Esophagus muscularis mucosa (tissue), 4 donors: Measurements from ENCODE around the gene ASB2. TPM values are rescaled to one million over a fixed set of nuclear protein-coding genes. Genes with fewer than 3 reads are reported as not detected.

Experiments used
- DNase-seq: peaks from one replicate; pipeline ENCODE4 v3.0.0-alpha.2; 2017; ENCODE audit errors: extremely low spot score
- H3K27ac ChIP-seq, 4 donors: fragments of 200-600 bp; sonication (generic); replicated peaks in 1 of 4; 1 replicate in 3 of 4; 2 replicates in 1 of 4; pipeline ENCODE4 v1.5.1; 2016 to 2019; ENCODE audit warnings: mild to moderate bottlenecking in 1 of 4
- H3K27me3 ChIP-seq, 4 donors: fragments of 200-600 bp; sonication (generic); one replicate each; pipeline versions ENCODE4 v1.5.1 to v1.6.0; 2016 to 2019
- H3K36me3 ChIP-seq, 4 donors: fragments of 200-600 bp; sonication (generic); one replicate each; pipeline ENCODE4 v1.5.1; 2016 to 2019
- H3K4me1 ChIP-seq, 4 donors: fragments of 200-600 bp; sonication (generic); one replicate each; pipeline ENCODE4 v1.5.1; 2016 to 2019
- H3K4me3 ChIP-seq, 4 donors: fragments of 200-600 bp; sonication (generic); 1 replicate in 2 of 4; 2 replicates in 2 of 4; pipeline ENCODE4 v1.5.1; 2016 to 2019; ENCODE audit warnings: mild to moderate bottlenecking in 4 of 4, moderate library complexity in 1 of 4
- H3K9me3 ChIP-seq, 4 donors: fragments of 200-600 bp; sonication (generic); 1 replicate in 3 of 4; 2 replicates in 1 of 4; pipeline ENCODE4 v1.5.1; 2016 to 2019
- EP300 ChIP-seq: sonication (generic); formaldehyde crosslinking; IDR thresholded peaks from one replicate; pipeline ENCODE4 v1.6.1; 2017; ENCODE audit warnings: antibody characterized with exemption
- POLR2A ChIP-seq: fragments of 450-650 bp; IDR thresholded peaks from one replicate; pipeline ENCODE4 v1.6.1; 2017; ENCODE audit warnings: antibody characterized with exemption, moderate library complexity, mild to moderate bottlenecking, low read depth
- POLR2AphosphoS5 ChIP-seq, 2 donors: sonication (generic); formaldehyde crosslinking; IDR thresholded peaks; one replicate each; pipeline ENCODE4 v1.6.1; 2017; ENCODE audit warnings: antibody characterized with exemption in 2 of 2
- WGBS: methylation state at CpG from one replicate; pipeline ENCODE4 v1.1.5; 2018; 5-methylcytosine and 5-hydroxymethylcytosine counted together
- intact Hi-C: fragments of 100-400 bp; cut with DNase I; formaldehyde crosslinking; loops from one replicate; pipeline ENCODE4 v1.15.1; 2023
- small RNA-seq, 3 donors: library from RNA; depleted of rRNA; stranded (forward); fragments of <200 nt; gene quantifications; one replicate each; pipeline ENCODE3, GENCODE V24; 2016
- total RNA-seq, 4 donors: library from RNA; depleted of rRNA; stranded (reverse); fragments of >200 nt; gene quantifications; one replicate each; pipeline versions ENCODE4 v1.1.0 to v1.2.1, GENCODE V29; 2016
- TF ChIP-seq, protein P1 (sequence below), 3 experiments: fragments of 200-600 bp in 2 of 3; fragments of 450-650 bp in 1 of 3; sonication (generic) in 2 of 3; IDR thresholded peaks; one replicate each; pipeline ENCODE4 v1.5.1; 2017 to 2019; ENCODE audit warnings: antibody characterized with exemption in 3 of 3, mild to moderate bottlenecking in 2 of 3, moderate library complexity in 1 of 3

Gene ASB2
- total RNA-seq, 4 donors from 2014 or later = 53.5 to 164 (median 105) TPM

DNA sequence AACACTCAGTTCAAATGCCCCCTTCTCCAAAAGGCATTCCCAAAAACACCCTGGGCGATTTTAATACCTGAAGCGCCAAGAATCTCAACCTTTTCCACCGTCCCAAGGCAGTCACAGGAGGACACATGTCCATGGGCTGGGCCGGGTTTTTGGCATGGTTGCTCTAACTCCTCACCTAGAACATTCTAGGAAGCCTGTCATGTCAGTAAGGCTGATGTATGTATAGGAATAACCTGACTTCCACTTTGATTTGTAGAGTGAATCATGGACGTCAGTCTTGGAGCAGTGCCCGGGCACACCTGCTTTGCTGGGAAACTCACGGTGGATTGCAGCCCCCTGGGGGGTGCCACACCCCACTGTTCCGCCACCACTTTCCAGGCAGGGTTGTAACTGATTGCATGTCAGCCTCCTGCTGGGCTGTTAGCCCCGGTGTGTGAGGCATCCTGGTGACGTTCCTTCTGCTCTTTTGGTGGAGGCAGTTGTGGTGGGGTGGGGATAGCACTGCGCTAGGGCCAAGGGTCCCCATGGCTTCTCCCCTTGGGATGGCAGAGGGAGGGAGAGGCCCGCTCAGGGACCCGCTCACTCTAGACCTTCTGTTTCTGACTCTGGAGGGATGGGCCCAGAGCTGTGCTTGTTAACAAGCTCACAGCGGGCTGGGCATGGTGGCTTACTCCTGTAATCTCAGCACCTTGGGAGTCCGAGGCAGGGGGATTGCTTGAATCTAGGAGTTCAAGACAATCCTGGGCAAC is 84.4 kb downstream of the ASB2 start:
- DNase-seq = no peak
- H3K4me3 ChIP-seq = no peak overlapping the region
- WGBS = 80% methylated on average over 8 of the region's 15 CpGs

DNA sequence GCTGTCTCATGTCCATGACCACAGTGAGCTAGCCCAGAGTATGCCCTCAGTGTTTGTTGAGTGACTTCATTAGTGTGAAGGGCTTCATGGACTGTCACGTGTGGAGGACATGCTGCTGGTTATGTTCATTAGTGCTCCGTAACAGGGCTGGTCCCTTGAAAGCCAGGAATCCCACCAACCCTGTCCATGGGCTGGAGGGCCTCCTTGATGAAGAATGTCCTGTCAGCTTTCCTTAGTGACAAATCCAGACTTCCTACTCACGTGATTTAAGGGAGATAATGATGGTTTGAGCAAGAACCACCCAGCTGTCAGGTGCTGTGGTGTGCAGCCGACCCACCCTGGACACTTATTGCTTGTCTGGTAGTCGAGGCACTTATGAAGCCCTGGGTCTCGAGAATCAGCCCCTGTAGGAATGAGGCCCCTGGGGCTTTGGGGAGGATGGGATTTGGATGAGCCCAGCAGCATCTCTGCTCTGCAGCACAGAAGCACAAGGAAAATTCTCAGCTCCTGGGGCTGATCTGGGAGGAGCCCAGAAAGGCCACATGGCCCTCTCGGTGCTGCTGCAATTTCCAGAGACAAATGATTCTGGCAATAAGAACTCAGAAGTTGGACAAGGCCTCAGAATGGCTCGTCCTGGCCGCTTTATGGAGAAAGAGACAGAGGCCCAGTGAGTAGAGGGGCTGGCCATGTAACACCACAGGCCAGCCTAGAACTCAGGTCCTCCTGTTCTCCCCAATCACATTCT is 86.5 kb downstream of the ASB2 start:
- Histone ChIP-seq H3K27ac (no peak overlapping the region), H3K4me3 (no peak overlapping the region), H3K4me1 (peaks cover 12 to 21% (median 17%) of the 10 kb centered on the region in 4 donors), H3K36me3 (no peaks in the 10 kb centered on the region), H3K9me3 (no peaks in the 10 kb centered on the region), H3K27me3 (no peaks in the 10 kb centered on the region)
- TF ChIP-seq, protein P1, sequence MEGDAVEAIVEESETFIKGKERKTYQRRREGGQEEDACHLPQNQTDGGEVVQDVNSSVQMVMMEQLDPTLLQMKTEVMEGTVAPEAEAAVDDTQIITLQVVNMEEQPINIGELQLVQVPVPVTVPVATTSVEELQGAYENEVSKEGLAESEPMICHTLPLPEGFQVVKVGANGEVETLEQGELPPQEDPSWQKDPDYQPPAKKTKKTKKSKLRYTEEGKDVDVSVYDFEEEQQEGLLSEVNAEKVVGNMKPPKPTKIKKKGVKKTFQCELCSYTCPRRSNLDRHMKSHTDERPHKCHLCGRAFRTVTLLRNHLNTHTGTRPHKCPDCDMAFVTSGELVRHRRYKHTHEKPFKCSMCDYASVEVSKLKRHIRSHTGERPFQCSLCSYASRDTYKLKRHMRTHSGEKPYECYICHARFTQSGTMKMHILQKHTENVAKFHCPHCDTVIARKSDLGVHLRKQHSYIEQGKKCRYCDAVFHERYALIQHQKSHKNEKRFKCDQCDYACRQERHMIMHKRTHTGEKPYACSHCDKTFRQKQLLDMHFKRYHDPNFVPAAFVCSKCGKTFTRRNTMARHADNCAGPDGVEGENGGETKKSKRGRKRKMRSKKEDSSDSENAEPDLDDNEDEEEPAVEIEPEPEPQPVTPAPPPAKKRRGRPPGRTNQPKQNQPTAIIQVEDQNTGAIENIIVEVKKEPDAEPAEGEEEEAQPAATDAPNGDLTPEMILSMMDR (IDR thresholded peaks at IDR 0.05) = no peak
- no peak for TF ChIP-seq POLR2AphosphoS5 (IDR thresholded peaks at IDR 0.05)
- 66% methylated on average over 4 of the region's 9 CpGs for WGBS
- intact Hi-C loops = loop anchor here (5.0 kb wide), 1 partner anchor 103 kb away; the partner anchor contains the start of gene PRIMA1
- no peak for DNase-seq

More for the DNA sequence above, 84.4 kb downstream of the ASB2 start:
- no peak for TF ChIP-seq EP300
- no peak for TF ChIP-seq POLR2A
- TF ChIP-seq, protein P1 (IDR thresholded peaks at IDR 0.05) = no peak
- TF ChIP-seq POLR2AphosphoS5 (IDR thresholded peaks at IDR 0.05) = no peak
- H3K4me1 ChIP-seq = peaks cover 12 to 21% (median 17%) of the 10 kb centered on the region in 4 donors
- H3K9me3 ChIP-seq = no peaks in the 10 kb centered on the region
- H3K27ac ChIP-seq = no peak overlapping the region
- intact Hi-C loops = loop anchor here (2.0 to 5.0 kb wide), 2 partner anchors 105 to 237 kb away; partner anchors contain the start of gene PRIMA1
- H3K36me3 ChIP-seq = no peaks in the 10 kb centered on the region
- no peaks in the 10 kb centered on the region for H3K27me3 ChIP-seq

DNA sequence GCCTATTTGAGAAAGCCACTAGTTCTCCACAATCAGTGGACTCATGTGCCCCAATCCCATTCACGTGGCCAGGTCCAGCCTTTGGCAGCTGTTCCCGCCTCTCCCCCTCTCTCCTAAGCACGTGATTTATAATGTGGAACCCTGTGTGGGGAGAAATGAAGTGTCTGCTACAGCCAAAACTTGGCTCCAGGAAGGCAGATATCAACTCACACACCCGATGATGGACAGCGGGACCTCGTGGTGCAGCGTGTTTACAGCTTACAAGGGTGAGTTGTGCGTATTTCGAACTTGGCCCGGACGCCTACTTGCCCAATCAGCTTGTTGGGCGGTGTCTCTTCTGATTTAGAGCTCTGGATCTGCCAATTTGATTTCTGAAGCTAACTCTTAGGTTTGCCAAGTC is 87.4 kb downstream of the ASB2 start:
- TF ChIP-seq, protein P1 (IDR thresholded peaks at IDR 0.05) = no peak
- no peak for TF ChIP-seq POLR2A
- TF ChIP-seq EP300 = no peak
- TF ChIP-seq POLR2AphosphoS5 (IDR thresholded peaks at IDR 0.05) = no peak
- Histone ChIP-seq H3K4me3 (no peak overlapping the region), H3K27me3 (no peaks in the 10 kb centered on the region), H3K36me3 (no peaks in the 10 kb centered on the region), H3K27ac (no peak overlapping the region), H3K4me1 (peaks cover 12 to 20% (median 15%) of the 10 kb centered on the region in 4 donors), H3K9me3 (no peaks in the 10 kb centered on the region)
- no peak for DNase-seq
- 62% methylated on average over 12 of the region's 12 CpGs for WGBS
- intact Hi-C loops = no loop called here

DNA sequence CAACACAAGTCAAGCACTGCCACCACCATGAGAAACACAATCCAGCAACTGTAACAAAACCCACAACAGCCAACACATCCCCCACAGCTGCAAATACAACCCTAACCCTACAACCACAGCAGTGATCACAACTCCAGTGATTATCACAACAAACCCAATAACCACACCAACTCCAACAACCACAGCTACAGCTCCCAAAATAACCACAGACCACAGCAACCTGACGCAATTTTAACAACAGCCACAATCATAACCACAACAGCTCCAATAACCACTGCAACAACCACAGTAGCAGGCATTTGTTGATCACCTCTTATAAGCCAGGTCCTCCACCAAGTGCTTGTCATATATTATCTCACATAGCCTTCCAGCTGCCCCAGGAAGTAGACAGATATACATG is 91.4 kb downstream of the ASB2 start:
- H3K36me3 ChIP-seq = no peaks in the 10 kb centered on the region
- intact Hi-C loops = no loop called here
- no peaks in the 10 kb centered on the region for H3K9me3 ChIP-seq
- H3K27ac ChIP-seq = no peak overlapping the region
- WGBS = 81% methylated on average over 1 of the region's 1 CpG
- TF ChIP-seq POLR2A (no peak), EP300 (no peak), POLR2AphosphoS5 (IDR thresholded peaks at IDR 0.05) (no peak)
- TF ChIP-seq, protein P1 (IDR thresholded peaks at IDR 0.05) = no peak
- H3K4me3 ChIP-seq = no peak overlapping the region
- no peak for DNase-seq
- H3K27me3 ChIP-seq = no peaks in the 10 kb centered on the region
- peaks cover 2 to 11% (median 7%) of the 10 kb centered on the region in 4 donors for H3K4me1 ChIP-seq

Small RNA genes within 50 kb of the gene (small RNA-seq; reads per million reads assigned to genes)
- 0 to 0.08 (median 0) reads per million in 3 donors for gene MIR4506

Other genes starting within 250 kb of the ASB2 start
- gene PRIMA1, start 188.1 kb downstream of the ASB2 start, total RNA-seq = 10 to 100 TPM; 18.7 to 30.9 (median 21.8) TPM
- gene FAM181A, start 49.2 kb downstream of the ASB2 start, total RNA-seq = not detected
- gene CCDC197, start 20.7 kb upstream of the ASB2 start, total RNA-seq = not detected
- under 1 TPM in 3 of 4 donors, not detected in 1; 0.42 to 0.63 (median 0.52) TPM for gene OTUB2, start 49.8 kb upstream of the ASB2 start, total RNA-seq
- gene DDX24, start 104.6 kb upstream of the ASB2 start, total RNA-seq = 100 to 1,000 TPM; 142 to 215 (median 176) TPM
- gene IFI27L1, start 104.7 kb upstream of the ASB2 start, total RNA-seq = 10 to 100 TPM in 1 of 4 donors, 1 to 10 TPM in 3; 5.8 to 12.9 (median 6.4) TPM
- 100 to 1,000 TPM in 3 of 4 donors, 10 to 100 TPM in 1; 88.0 to 293 (median 180) TPM for gene IFI27, start 134.2 kb upstream of the ASB2 start, total RNA-seq
- gene IFI27L2, start 153.0 kb upstream of the ASB2 start, total RNA-seq = 10 to 100 TPM; 38.8 to 83.9 (median 64.7) TPM
- gene PPP4R4, start 197.8 kb upstream of the ASB2 start, total RNA-seq = under 1 TPM in 3 of 4 donors, not detected in 1; 0.19 to 0.83 (median 0.34) TPM